ENCODE data around the gene KLF14.
A peak's percentile ranks its signal among the peaks of the same experiment; 100 is the strongest.

- TF ChIP-seq EZH2 (IDR thresholded peaks at IDR 0.05; ENCODE audit: borderline replicate concordance, low read length) (peak; percentile 35), CTCF (conservative IDR thresholded peaks at IDR 0.05 in 1 of 2, IDR thresholded peaks at IDR 0.05 in 1 of 2; ENCODE audit: extremely low read depth in 1 of 2, insufficient read depth in 1 of 2, low read depth in 1 of 2, low read length in 2 of 2) (no peak)
These were observed 7.5 kb upstream of the KLF14 start for GRCh38 chr7:130741331-130741995.

Data from mammary epithelial cell (primary cell).